Activated CD4-positive, alpha-beta T cell treated with anti-CD3 and anti-CD28 coated beads, Interleukin-2, amount 10 ng/mL, durations not matched to agents 7 days and 5 days (primary cell): Measurements from ENCODE around the gene TFIP11. TPM values are rescaled to one million over a fixed set of nuclear protein-coding genes. Genes with fewer than 3 reads are reported as not detected.

Experiments used
- CTCF ChIA-PET: fragments of 350-600 bp; sonication (Branson Sonifier 250); formaldehyde crosslinking; loops from one replicate; lab custom pipeline; 2021; ENCODE audit warnings: antibody characterized with exemption; lab: Charles Lee
- POLR2A ChIA-PET: fragments of 350-600 bp; sonication (Branson Sonifier 250); formaldehyde crosslinking; loops from one replicate; lab custom pipeline; 2021; ENCODE audit warnings: antibody characterized with exemption; lab: Charles Lee
- DNase-seq: peaks from one replicate; pipeline ENCODE4 v3.0.0-alpha.2; 2020
- H3K27ac Mint-ChIP-seq: one replicate; pipeline ENCODE4 v1.8.0; 2021; ENCODE audit warnings: mild to moderate bottlenecking, moderate library complexity, mixed read lengths
- H3K27me3 Mint-ChIP-seq: one replicate; pipeline ENCODE4 v1.8.0; 2021; ENCODE audit warnings: mixed read lengths
- H3K36me3 Mint-ChIP-seq: one replicate; pipeline ENCODE4 v1.8.0; 2021; ENCODE audit warnings: low read depth, mixed read lengths
- H3K4me1 Mint-ChIP-seq: one replicate; pipeline ENCODE4 v1.8.0; 2021; ENCODE audit warnings: mixed read lengths
- H3K4me3 Mint-ChIP-seq: one replicate; pipeline ENCODE4 v1.8.0; 2021; ENCODE audit warnings: mild to moderate bottlenecking, moderate library complexity, mixed read lengths
- H3K9me3 Mint-ChIP-seq: one replicate; pipeline ENCODE4 v1.8.0; 2021; ENCODE audit warnings: mixed read lengths
- total RNA-seq, 2 experiments: library from RNA; stranded (reverse); gene quantifications; one replicate each; pipeline ENCODE4 v1.2.3, GENCODE V29; 2021

TFIP11 gene
- 10 to 100 TPM; 52.5 to 58.5 TPM for total RNA-seq

GRCh38 chr22:26512149-26512793, at the start of gene TFIP11:
TSS of gene TFIP11 (minus strand) at chr22:26512473. CDS start at chr22:26510272, 2,201 bp downstream.
- ChIA-PET CTCF (interaction anchor here (0.8 to 2.2 kb wide), 7 partner anchors 9 to 38 kb away, joined by 3 to 9 read pairs (median 3); no protein-coding TSS in a partner anchor), POLR2A (no interaction called here)
- peak within 1 kb of the TSS; percentile 98 for H3K27ac Mint-ChIP-seq
- peaks cover 25% of the 10 kb centered on the region for H3K36me3 Mint-ChIP-seq
- H3K4me1 Mint-ChIP-seq, result peaks cover 42% of the 10 kb centered on the region
- peak within 1 kb of the TSS; percentile 93 for H3K4me3 Mint-ChIP-seq
- DNase-seq, result peak; percentile 95
- H3K27me3 Mint-ChIP-seq, result no peaks in the 10 kb centered on the region
- H3K9me3 Mint-ChIP-seq, result no peaks in the 10 kb centered on the region

DNA sequence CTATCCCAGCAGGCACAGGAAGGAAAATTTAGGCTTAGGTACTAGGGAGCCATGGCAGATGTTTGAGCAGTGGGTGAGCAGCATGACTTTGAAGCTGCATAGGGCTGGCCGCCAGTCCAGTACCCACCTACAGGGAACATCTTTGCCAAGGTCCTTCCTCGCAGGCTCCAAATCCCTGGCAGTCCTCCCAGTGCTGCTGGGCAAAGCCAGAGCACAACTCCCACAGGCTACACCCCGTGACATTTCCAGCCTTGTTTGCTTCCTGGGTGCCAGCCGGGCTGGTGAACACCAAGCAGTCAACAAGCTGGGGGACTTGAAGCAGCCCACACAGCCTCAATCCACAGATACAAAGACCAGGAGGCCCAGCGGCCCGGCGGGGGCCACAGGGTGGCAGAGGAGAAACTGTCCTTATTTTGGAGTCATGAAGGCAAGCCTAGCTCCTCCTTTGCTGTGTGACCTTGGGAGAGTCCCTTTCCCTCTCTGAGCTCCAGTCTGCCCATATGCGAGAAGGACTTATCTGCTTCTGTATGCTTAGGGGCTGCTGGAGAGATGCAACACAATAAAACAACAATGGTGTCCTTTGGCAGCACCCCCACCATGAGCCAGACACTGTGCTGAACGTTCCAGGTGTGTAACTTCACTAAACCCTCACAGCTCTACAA, 49.6 kb upstream of the TFIP11 start:
- Mint-ChIP-seq H3K4me1 (peaks cover 12% of the 10 kb centered on the region), H3K4me3 (no peak overlapping the region), H3K27me3 (no peaks in the 10 kb centered on the region), H3K36me3 (no peaks in the 10 kb centered on the region), H3K27ac (peak overlapping the region; percentile 36), H3K9me3 (no peaks in the 10 kb centered on the region)
- ChIA-PET POLR2A (no interaction called here), CTCF (no interaction called here)
- DNase-seq, result no peak

GRCh38 chr22:26559961-26560575, 47.8 kb upstream of the TFIP11 start:
- DNase-seq, result no peak
- ChIA-PET POLR2A (interaction anchor here (0.6 kb wide), 1 partner anchor 94 kb away, joined by 3 read pairs; no protein-coding TSS in a partner anchor), CTCF (interaction anchor here (0.7 kb wide), 2 partner anchors 13 to 19 kb away, joined by 3 read pairs; no protein-coding TSS in a partner anchor)
- Mint-ChIP-seq H3K4me3 (no peak overlapping the region), H3K27ac (no peak overlapping the region), H3K4me1 (peaks cover 2% of the 10 kb centered on the region), H3K9me3 (no peaks in the 10 kb centered on the region), H3K36me3 (no peaks in the 10 kb centered on the region), H3K27me3 (no peaks in the 10 kb centered on the region)

- Mint-ChIP-seq H3K4me1 (peaks cover 4% of the 10 kb centered on the region), H3K36me3 (no peaks in the 10 kb centered on the region), H3K4me3 (no peak overlapping the region), H3K27ac (no peak overlapping the region), H3K27me3 (no peaks in the 10 kb centered on the region), H3K9me3 (no peaks in the 10 kb centered on the region)
- CTCF ChIA-PET, result no interaction called here
- POLR2A ChIA-PET, result no interaction called here
- DNase-seq, result no peak
These were observed 46.1 kb upstream of the TFIP11 start for GRCh38 chr22:26558248-26558895.

DNA sequence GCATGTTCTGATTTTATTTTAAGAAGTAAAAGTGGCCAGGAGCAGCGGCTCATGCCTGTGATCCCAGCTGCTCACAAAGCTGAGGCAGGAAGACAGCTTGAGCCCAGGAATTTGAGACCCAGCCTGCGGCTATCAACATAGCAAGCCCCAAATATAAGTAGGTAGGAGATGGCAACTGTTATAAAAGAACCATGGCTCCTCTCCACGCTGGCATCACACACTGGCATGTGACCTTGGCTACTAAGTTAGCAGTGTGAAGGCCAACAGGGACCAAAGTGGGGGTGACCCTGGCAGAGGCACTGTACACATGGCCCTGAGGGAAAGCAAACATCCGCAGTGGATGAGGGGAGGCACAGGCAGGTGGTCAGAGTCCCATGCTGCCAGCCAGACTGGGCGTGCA, 44.6 kb upstream of the TFIP11 start:
- DNase-seq, result no peak
- Mint-ChIP-seq H3K9me3 (no peaks in the 10 kb centered on the region), H3K27ac (no peak overlapping the region), H3K27me3 (no peaks in the 10 kb centered on the region), H3K4me1 (peaks cover 7% of the 10 kb centered on the region), H3K4me3 (no peak overlapping the region), H3K36me3 (no peaks in the 10 kb centered on the region)
- ChIA-PET CTCF (no interaction called here), POLR2A (no interaction called here)

- H3K36me3 Mint-ChIP-seq, result no peaks in the 10 kb centered on the region
- H3K27me3 Mint-ChIP-seq, result no peaks in the 10 kb centered on the region
- POLR2A ChIA-PET, result no interaction called here
- no peak overlapping the region for H3K4me3 Mint-ChIP-seq
- DNase-seq, result no peak
- no peaks in the 10 kb centered on the region for H3K9me3 Mint-ChIP-seq
- CTCF ChIA-PET, result no interaction called here
- H3K4me1 Mint-ChIP-seq, result peaks cover 7% of the 10 kb centered on the region
- H3K27ac Mint-ChIP-seq, result no peak overlapping the region
These were observed 43.2 kb upstream of the TFIP11 start for GRCh38 chr22:26555478-26555877.

GRCh38 chr22:26554956-26555355, 42.7 kb upstream of the TFIP11 start:
- no peak overlapping the region for H3K27ac Mint-ChIP-seq
- no peaks in the 10 kb centered on the region for H3K36me3 Mint-ChIP-seq
- no peak for DNase-seq
- ChIA-PET CTCF (interaction anchor here (1.0 kb wide), 1 partner anchor 21 kb away, joined by 3 read pairs; no protein-coding TSS in a partner anchor), POLR2A (no interaction called here)
- no peak overlapping the region for H3K4me3 Mint-ChIP-seq
- peaks cover 7% of the 10 kb centered on the region for H3K4me1 Mint-ChIP-seq
- H3K27me3 Mint-ChIP-seq, result no peaks in the 10 kb centered on the region
- no peaks in the 10 kb centered on the region for H3K9me3 Mint-ChIP-seq

DNA sequence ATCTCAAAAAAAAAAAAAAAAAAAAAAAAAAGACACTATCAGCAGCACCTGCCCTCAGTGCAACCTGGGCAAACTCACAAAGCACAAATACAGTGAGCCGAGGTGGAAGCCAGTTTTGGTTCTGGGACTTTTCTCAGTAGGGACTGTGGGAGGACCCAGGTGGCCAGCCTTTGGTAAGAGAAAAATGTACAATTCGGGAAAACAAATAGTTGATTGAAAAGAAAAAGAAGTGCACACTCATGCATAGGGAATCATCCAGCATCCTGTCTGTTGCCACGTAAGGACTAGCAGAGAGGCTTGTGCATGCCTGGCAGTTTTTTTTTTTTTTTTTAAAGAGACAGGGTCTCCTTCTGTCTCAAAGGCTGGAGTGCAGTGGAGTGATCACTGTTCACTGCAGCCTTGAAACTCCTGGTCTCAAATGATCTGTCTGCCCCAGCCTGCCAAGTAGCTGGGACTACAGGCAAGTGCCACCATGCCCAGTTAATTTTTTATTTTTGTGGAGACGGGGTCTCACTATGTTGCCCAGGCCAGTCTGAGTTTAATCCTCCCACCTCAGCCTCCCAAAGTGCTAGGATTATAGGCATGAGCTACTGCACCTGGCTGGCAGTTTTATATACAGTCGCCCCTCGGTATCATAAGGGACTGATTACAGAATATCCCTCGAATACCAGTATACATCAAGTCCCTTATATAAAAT, 40.9 kb upstream of the TFIP11 start:
- Mint-ChIP-seq H3K9me3 (no peaks in the 10 kb centered on the region), H3K27me3 (no peaks in the 10 kb centered on the region), H3K4me1 (peaks cover 8% of the 10 kb centered on the region), H3K27ac (no peak overlapping the region), H3K36me3 (peaks cover 2% of the 10 kb centered on the region), H3K4me3 (no peak overlapping the region)
- POLR2A ChIA-PET, result no interaction called here
- CTCF ChIA-PET, result no interaction called here
- DNase-seq, result no peak

DNA sequence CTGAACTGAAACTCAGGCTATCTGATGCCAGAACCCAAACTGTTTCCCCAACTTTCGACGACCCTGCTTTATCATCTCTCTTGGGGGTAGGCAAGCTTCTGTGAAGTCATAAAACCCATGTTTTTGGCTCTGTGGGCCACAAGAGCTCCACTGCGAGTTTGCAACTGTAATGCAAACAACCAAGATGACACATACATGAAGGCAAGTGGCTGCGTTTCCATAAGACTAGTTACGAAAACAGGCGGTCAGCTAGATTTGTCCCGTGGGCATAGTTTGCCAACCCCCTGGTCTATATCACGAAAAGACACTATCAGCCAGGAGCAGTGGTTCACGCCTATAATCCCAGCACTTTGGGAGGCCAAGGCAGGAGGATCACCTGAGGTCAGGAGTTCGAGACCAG, 40.2 kb upstream of the TFIP11 start:
- Mint-ChIP-seq H3K27ac (no peak overlapping the region), H3K9me3 (peaks cover 4% of the 10 kb centered on the region), H3K4me3 (no peak overlapping the region), H3K27me3 (no peaks in the 10 kb centered on the region), H3K4me1 (peaks cover 15% of the 10 kb centered on the region), H3K36me3 (peaks cover 8% of the 10 kb centered on the region)
- CTCF ChIA-PET, result no interaction called here
- DNase-seq, result no peak
- POLR2A ChIA-PET, result no interaction called here

DNA sequence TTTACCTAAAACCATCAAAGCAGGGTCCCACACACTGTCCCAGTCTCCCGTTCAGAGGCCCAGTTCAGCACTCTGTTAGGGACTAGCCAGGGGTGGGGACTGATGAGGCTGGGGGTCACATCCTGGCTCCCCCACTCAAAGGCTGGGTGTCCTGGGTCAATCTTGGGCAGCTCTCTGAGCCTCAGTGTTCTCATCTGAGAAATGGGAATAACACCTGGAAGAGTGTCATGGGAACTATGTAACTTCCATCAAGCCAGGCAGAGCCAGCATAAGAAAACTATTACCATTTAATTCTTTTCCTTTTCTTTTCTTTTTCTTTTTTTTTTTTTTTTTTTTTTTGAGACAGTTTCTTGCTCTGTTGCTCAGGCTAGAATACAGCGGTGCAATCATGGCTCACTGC, 39.3 kb upstream of the TFIP11 start:
- no peak overlapping the region for H3K27ac Mint-ChIP-seq
- no peaks in the 10 kb centered on the region for H3K27me3 Mint-ChIP-seq
- CTCF ChIA-PET, result no interaction called here
- H3K4me3 Mint-ChIP-seq, result no peak overlapping the region
- peaks cover 6% of the 10 kb centered on the region for H3K9me3 Mint-ChIP-seq
- POLR2A ChIA-PET, result no interaction called here
- no peak for DNase-seq
- H3K36me3 Mint-ChIP-seq, result peaks cover 13% of the 10 kb centered on the region
- H3K4me1 Mint-ChIP-seq, result peaks cover 24% of the 10 kb centered on the region

DNA sequence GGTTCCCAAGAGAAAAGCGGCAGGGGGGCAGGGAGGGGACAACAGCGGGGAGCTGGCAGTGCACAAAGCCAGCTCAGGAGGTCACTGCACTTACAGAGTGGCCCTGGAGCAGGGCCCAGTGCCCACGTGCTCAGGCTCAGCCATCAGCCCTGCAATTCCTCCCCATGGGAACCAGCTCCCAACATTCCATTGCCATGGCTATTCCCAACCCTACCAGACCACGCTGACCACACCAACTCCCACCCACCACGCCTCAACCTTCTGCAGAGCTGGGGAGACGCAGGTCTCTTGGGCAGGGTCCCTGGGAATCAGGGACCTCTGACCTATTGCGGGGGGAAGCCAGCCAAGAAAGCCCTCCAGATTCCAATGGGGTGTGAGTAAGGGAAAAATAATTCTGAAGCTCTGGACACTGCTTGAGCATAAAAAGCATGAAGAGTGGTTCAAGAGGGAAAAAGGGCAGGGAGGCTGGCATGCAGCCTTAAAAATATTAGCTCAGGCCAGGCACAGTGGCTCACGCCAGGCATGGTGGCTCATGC, 38.3 kb upstream of the TFIP11 start:
- Mint-ChIP-seq H3K27ac (no peak overlapping the region), H3K9me3 (peaks cover 6% of the 10 kb centered on the region), H3K4me3 (no peak overlapping the region), H3K4me1 (peaks cover 28% of the 10 kb centered on the region), H3K27me3 (no peaks in the 10 kb centered on the region), H3K36me3 (peaks cover 19% of the 10 kb centered on the region)
- POLR2A ChIA-PET, result no interaction called here
- CTCF ChIA-PET, result interaction anchor here (1.1 to 1.2 kb wide), 2 partner anchors 11 to 37 kb away, joined by 3 read pairs; no protein-coding TSS in a partner anchor
- DNase-seq, result no peak

DNA sequence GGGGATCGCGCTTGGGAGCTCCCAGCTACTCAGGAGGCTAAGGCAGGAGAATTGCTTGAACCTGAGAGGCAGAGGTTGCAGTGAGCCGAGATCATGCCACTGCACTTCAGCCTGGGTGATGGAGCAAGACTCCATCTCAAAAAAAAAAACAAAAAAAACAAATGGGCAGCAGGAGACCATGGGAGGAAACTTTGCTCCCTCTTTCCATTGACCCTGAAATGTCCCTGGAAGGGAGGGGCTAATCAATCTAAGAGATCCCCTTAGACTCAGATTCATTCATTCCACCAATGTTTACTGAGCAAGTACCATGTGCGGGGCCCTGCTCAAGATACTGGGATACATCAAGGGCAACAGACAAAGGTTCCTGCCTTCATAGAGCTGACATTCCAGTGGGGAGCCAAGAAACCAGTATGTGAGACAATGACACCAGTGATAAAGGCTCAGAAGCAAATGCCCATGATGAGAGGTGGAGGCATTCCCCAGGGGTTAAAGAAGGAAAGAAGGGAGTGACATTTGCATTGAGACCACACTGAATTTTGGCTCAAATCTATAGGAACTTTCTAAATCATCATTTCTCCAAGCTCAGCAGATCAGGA, 37.7 kb upstream of the TFIP11 start:
- H3K4me3 Mint-ChIP-seq, result no peak overlapping the region
- CTCF ChIA-PET, result interaction anchor here (1.1 to 1.2 kb wide), 2 partner anchors 11 to 37 kb away, joined by 3 read pairs; no protein-coding TSS in a partner anchor
- no peaks in the 10 kb centered on the region for H3K27me3 Mint-ChIP-seq
- POLR2A ChIA-PET, result no interaction called here
- H3K4me1 Mint-ChIP-seq, result peaks cover 28% of the 10 kb centered on the region
- no peak for DNase-seq
- H3K27ac Mint-ChIP-seq, result no peak overlapping the region
- H3K36me3 Mint-ChIP-seq, result peaks cover 19% of the 10 kb centered on the region
- peaks cover 6% of the 10 kb centered on the region for H3K9me3 Mint-ChIP-seq
